ENCODE results near the gene HBE1. TPM values are rescaled to one million over a fixed set of nuclear protein-coding genes. Genes with fewer than 3 reads are reported as not detected.

Gene HBE1
- total RNA-seq, 2 experiments from 2014 or later: not detected

GRCh38 chr11:5247472-5248192 is 22.1 kb downstream of the HBE1 start:
- Mint-ChIP-seq H3K4me1 (ENCODE audit: low read depth) (no peaks in the 10 kb centered on the region), H3K27me3 (peaks cover 2% of the 10 kb centered on the region), H3K27ac (no peak overlapping the region), H3K36me3 (ENCODE audit: low read depth) (no peaks in the 10 kb centered on the region), H3K4me3 (no peak overlapping the region), H3K9me3 (no peaks in the 10 kb centered on the region)
- CTCF ChIA-PET: no interaction called here
- POLR2A ChIA-PET: no interaction called here
- no peak for DNase-seq
- no peak for ATAC-seq
- intact Hi-C loops (cut with micrococcal nuclease): no loop called here
- no peak for TF ChIP-seq CTCF (IDR thresholded peaks at IDR 0.05)

- Mint-ChIP-seq H3K27ac (no peak overlapping the region), H3K36me3 (ENCODE audit: low read depth) (no peaks in the 10 kb centered on the region), H3K9me3 (no peaks in the 10 kb centered on the region), H3K4me1 (ENCODE audit: low read depth) (no peaks in the 10 kb centered on the region), H3K4me3 (no peak overlapping the region), H3K27me3 (peaks cover 2% of the 10 kb centered on the region)
- POLR2A ChIA-PET: no interaction called here
- DNase-seq: no peak
- no peak for ATAC-seq
- intact Hi-C loops (cut with micrococcal nuclease): no loop called here
- CTCF ChIA-PET: no interaction called here
- TF ChIP-seq CTCF (IDR thresholded peaks at IDR 0.05): no peak
These were observed 22.8 kb downstream of the HBE1 start for GRCh38 chr11:5246772-5247471.

- ChIA-PET POLR2A (no interaction called here), CTCF (no interaction called here)
- H3K4me3 Mint-ChIP-seq: no peak overlapping the region
- ATAC-seq (no peak), DNase-seq (no peak)
- no peak for TF ChIP-seq CTCF (IDR thresholded peaks at IDR 0.05)
- H3K27ac Mint-ChIP-seq: no peak overlapping the region
- intact Hi-C loops (cut with micrococcal nuclease): no loop called here
- H3K4me1 Mint-ChIP-seq (ENCODE audit: low read depth): no peaks in the 10 kb centered on the region
- no peaks in the 10 kb centered on the region for H3K36me3 Mint-ChIP-seq (ENCODE audit: low read depth)
- peaks cover 2% of the 10 kb centered on the region for H3K27me3 Mint-ChIP-seq
- H3K9me3 Mint-ChIP-seq: no peaks in the 10 kb centered on the region
These were observed 24.6 kb downstream of the HBE1 start for GRCh38 chr11:5245155-5245554.

- ATAC-seq (no peak), DNase-seq (no peak)
- ChIA-PET CTCF (no interaction called here), POLR2A (no interaction called here)
- Mint-ChIP-seq H3K4me1 (ENCODE audit: low read depth) (no peaks in the 10 kb centered on the region), H3K27me3 (peaks cover 2% of the 10 kb centered on the region), H3K36me3 (ENCODE audit: low read depth) (no peaks in the 10 kb centered on the region), H3K27ac (no peak overlapping the region), H3K4me3 (no peak overlapping the region), H3K9me3 (no peaks in the 10 kb centered on the region)
- TF ChIP-seq CTCF (IDR thresholded peaks at IDR 0.05): no peak
- intact Hi-C loops (cut with micrococcal nuclease): no loop called here
These were observed 25.9 kb downstream of the HBE1 start for GRCh38 chr11:5243816-5244180.

Measured in activated CD8-positive, alpha-beta T cell treated with anti-CD3 and anti-CD28 coated beads for 36 hours (primary cell).